PC-3 (cell line): ENCODE results near the gene CHRNA5.

Source experiments
- EZH2 ChIP-seq: fragments of 300-600 bp; sonication (generic); IDR thresholded peaks from one replicate; pipeline ENCODE4 v1.6.1; 2017; ENCODE audit warnings: antibody characterized with exemption, mild to moderate bottlenecking, low read length; ENCODE audit not compliant: unreplicated experiment
- EZH2phosphoT487 ChIP-seq: fragments of 300-600 bp; sonication (generic); IDR thresholded peaks from 2 replicates; pipeline ENCODE4 v1.6.1; 2018; ENCODE audit warnings: mild to moderate bottlenecking, antibody characterized with exemption, low read length, borderline replicate concordance
- TF ChIP-seq, protein P1 (sequence below): fragments of 300-600 bp; sonication (generic); conservative IDR thresholded peaks from 2 replicates; pipeline ENCODE4 v1.5.1; 2017; ENCODE audit warnings: antibody characterized with exemption, low read depth, mild to moderate bottlenecking, low read length

DNA sequence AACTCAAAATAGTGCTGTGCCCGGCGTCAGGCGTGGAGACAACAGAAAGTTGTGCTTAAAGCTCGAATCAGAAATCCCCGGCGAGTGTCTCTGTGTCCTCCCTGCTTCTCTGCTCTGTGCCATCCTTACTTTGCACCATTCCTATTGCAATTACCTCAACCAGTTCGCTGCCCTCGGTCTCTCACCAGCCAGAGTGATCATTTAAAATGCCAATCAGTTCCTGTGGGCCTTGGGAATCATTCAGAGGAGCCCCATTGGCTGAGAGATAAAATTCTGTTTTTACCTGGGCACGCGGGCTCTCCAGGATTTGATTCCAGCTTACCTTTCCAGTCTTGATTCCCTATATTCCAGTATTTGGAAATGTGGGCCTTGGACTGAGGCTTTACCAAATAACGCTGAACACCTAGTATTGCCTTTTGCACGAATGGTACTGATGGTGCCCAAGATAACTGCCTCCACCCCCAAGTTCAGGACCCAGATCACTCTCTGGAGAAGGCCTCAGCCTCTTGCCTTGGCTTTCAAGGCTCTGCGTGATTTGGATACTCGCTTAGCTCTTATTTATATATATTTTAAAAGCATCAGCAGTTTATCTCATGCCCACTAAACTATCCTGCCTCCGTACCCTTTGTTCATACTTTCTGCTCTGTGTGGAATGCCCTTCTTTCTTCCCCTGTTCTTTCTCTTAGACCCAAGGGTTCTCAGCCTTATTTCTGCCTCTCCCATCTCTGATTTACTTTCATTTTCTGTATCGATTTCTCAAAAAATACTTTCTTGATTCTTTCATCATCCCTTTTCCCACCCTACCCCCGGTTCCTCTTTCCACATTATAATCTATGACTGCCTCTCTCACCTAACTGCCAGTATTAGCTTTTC, 24.2 kb upstream of the CHRNA5 start:
- TF ChIP-seq, protein P1, sequence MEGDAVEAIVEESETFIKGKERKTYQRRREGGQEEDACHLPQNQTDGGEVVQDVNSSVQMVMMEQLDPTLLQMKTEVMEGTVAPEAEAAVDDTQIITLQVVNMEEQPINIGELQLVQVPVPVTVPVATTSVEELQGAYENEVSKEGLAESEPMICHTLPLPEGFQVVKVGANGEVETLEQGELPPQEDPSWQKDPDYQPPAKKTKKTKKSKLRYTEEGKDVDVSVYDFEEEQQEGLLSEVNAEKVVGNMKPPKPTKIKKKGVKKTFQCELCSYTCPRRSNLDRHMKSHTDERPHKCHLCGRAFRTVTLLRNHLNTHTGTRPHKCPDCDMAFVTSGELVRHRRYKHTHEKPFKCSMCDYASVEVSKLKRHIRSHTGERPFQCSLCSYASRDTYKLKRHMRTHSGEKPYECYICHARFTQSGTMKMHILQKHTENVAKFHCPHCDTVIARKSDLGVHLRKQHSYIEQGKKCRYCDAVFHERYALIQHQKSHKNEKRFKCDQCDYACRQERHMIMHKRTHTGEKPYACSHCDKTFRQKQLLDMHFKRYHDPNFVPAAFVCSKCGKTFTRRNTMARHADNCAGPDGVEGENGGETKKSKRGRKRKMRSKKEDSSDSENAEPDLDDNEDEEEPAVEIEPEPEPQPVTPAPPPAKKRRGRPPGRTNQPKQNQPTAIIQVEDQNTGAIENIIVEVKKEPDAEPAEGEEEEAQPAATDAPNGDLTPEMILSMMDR = no peak
- TF ChIP-seq EZH2 = no peak
- TF ChIP-seq EZH2phosphoT487 = no peak
